Karpas-422 (cell line): ENCODE results near the gene THTPA. TPM values are rescaled to one million over a fixed set of nuclear protein-coding genes. Genes with fewer than 3 reads are reported as not detected.

ENCODE experiments used
- DNase-seq: peaks from one replicate; pipeline ENCODE4 v3.0.0-alpha.2; 2015
- H2AFZ ChIP-seq: fragments of 200-600 bp; sonication (generic); 2 replicates; pipeline ENCODE4 v1.6.1; 2014; ENCODE audit warnings: antibody characterized with exemption, low read length, mixed read lengths
- H3K27ac ChIP-seq: fragments of 200-600 bp; sonication (generic); 2 replicates; pipeline ENCODE4 v1.5.1; 2014; ENCODE audit warnings: mild to moderate bottlenecking, low read length, moderate library complexity
- H3K27me3 ChIP-seq: fragments of 200-600 bp; sonication (generic); 2 replicates; pipeline ENCODE4 v1.6.1; 2014; ENCODE audit warnings: low read length, mixed read lengths
- H3K36me3 ChIP-seq: fragments of 200-600 bp; sonication (generic); 2 replicates; pipeline ENCODE4 v1.6.1; 2014; ENCODE audit warnings: low read length, mixed read lengths; ENCODE audit not compliant: insufficient read depth
- H3K4me1 ChIP-seq: fragments of 200-600 bp; sonication (generic); 2 replicates; pipeline ENCODE4 v1.6.1; 2014; ENCODE audit warnings: mild to moderate bottlenecking, low read length, mixed read lengths
- H3K4me2 ChIP-seq: fragments of 200-600 bp; sonication (generic); 2 replicates; pipeline ENCODE4 v1.6.1; 2014; ENCODE audit warnings: low read length, low read depth, mild to moderate bottlenecking; ENCODE audit not compliant: poor library complexity, severe bottlenecking
- H3K4me3 ChIP-seq: fragments of 200-600 bp; sonication (generic); 2 replicates; pipeline ENCODE4 v1.5.1; 2014; ENCODE audit warnings: mild to moderate bottlenecking, antibody characterized with exemption, low read length, mixed read lengths
- H3K79me2 ChIP-seq: fragments of 200-600 bp; sonication (generic); 2 replicates; pipeline ENCODE4 v1.6.1; 2014; ENCODE audit warnings: mild to moderate bottlenecking, low read length, mixed read lengths
- H3K9ac ChIP-seq: fragments of 200-600 bp; sonication (generic); 2 replicates; pipeline ENCODE4 v1.6.0; 2014; ENCODE audit warnings: low read length
- H3K9me2 ChIP-seq: fragments of 200-600 bp; sonication (generic), shearing (Covaris generic); replicated peaks from 2 replicates; pipeline ENCODE4 v1.6.0; 2014; ENCODE audit warnings: mild to moderate bottlenecking, low read length, moderate library complexity; ENCODE audit not compliant: insufficient read depth
- H3K9me3 ChIP-seq: fragments of 300-700, 200-600 bp; sonication (generic); 2 replicates; pipeline ENCODE4 v1.6.1; 2014; ENCODE audit warnings: low read length, mixed read lengths
- H4K20me1 ChIP-seq: fragments of 200-600 bp; sonication (generic); 2 replicates; pipeline ENCODE4 v1.6.1; 2014; ENCODE audit warnings: mild to moderate bottlenecking, antibody characterized with exemption, low read length, low read depth; ENCODE audit not compliant: insufficient read depth
- total RNA-seq: library from RNA; depleted of rRNA; stranded (reverse); fragments of >200 nt; shearing (Covaris generic); gene quantifications from 2 replicates; pipeline ENCODE4 v1.2.3, GENCODE V29; 2014; ENCODE audit warnings: low replicate concordance

Gene THTPA
- total RNA-seq, 1 experiment from 2014 or later: 16.2 TPM

DNA sequence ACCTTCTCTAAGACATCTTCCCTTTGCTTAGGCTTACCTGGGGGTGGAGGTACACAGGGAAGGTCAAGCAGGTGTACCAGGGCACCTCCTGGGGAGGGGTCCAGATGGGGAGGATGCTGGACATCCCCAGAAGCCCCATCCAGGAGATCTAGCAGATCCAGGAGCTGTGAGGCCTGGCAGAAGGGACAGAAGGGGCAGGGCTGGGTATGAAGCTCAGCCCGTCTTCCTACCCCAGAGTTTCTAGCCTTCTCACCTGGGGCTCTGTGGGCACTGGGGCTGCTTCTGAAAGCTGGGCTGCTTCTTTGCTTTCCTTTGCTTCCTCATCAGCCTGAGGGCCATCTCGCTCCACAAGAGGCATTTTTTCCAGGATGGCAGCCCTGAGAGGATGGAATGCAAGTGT, 5.2 kb downstream of the THTPA start:
- Histone ChIP-seq H3K4me2 (no peak overlapping the region), H3K79me2 (peaks cover 42% of the 10 kb centered on the region), H3K36me3 (peaks cover 56% of the 10 kb centered on the region), H3K9me3 (no peaks in the 10 kb centered on the region), H3K9me2 (no peaks in the 10 kb centered on the region), H3K4me3 (no peak overlapping the region), H3K9ac (no peak overlapping the region), H3K27me3 (no peaks in the 10 kb centered on the region), H2AFZ (no peak overlapping the region), H4K20me1 (peaks cover 6% of the 10 kb centered on the region), H3K4me1 (peaks cover 27% of the 10 kb centered on the region), H3K27ac (no peak overlapping the region)
- no peak for DNase-seq

DNA sequence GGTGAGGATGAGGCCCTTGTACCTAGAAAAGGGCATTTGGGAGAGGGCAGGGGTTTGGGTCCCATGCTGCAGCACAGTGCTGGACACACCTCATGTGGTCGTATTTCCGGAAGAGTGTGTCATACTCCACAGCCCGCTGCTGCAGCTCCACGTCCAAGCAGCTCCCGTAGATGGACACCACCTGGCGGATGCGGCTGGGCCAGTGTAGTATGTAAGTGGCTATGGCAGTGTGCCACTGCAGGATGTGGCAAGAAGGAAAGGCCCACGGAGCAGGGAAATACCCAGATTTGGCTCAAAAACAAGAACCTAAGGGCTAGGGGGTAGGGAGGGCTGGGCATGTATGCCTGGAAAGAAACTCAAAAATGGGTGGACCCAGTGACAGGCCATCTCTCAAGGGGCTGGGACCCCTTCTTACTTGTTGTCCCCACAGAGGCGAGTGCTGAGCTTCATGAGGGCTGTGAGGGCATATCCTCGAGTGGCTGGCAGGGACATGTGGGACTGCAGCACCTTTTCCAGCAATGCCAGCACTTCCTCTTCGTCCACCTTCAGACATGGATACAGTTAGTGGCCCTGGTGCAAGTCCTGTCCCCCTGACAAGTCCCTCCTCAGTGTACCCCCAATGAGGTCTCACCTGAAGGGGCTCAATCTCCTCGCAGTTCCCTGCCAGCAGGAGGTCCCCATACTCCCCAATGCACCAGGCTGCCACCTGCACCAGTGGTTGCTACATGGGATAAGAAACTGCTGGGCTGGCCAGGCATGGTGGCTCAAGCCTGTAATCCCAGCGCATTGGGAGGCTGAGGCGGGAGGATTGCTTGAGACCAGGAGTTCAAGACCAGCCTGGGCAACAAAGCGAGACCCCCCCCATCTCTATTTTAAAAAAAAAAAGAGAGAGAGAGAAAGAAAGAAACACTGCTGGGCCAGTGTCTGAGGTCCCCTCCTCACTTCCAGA, 6.1 kb downstream of the THTPA start:
- Histone ChIP-seq H3K79me2 (peaks cover 42% of the 10 kb centered on the region), H3K27ac (no peak overlapping the region), H3K4me2 (no peak overlapping the region), H3K4me3 (no peak overlapping the region), H3K9me2 (no peaks in the 10 kb centered on the region), H3K4me1 (peaks cover 30% of the 10 kb centered on the region), H3K27me3 (no peaks in the 10 kb centered on the region), H2AFZ (no peak overlapping the region), H4K20me1 (peaks cover 6% of the 10 kb centered on the region), H3K36me3 (peaks cover 56% of the 10 kb centered on the region), H3K9ac (no peak overlapping the region), H3K9me3 (no peaks in the 10 kb centered on the region)
- DNase-seq: no peak

DNA sequence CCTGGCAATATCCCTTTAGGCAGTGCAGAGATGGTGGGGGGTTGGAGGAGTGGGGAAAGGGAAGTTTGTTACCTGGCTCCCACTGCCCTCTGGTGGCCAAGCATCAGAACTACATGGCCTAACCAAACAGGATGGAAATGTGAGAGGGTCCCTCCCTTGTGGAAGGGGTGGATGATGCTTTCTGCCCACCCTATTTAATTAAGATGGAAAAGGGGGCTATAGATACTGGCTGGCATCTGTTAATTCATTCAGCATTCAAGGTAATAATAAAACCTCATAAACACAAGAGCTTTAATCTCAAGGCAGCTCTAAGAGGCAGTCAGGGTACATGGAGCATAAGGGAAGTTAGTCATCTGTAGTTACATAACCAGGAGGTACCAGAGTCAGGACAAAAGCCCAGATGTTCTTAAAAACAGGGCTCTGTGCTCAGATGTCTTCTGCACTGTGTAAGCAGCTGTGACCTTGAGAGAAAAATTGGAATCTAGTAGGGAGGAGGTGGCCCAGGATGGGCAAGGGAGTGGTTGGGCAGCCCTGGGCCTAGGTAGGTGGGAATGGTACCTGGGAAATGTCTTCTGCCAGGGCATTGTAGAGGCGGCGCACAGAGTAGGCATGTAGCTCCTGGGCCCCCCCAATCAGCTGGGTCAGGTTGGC, 6.9 kb downstream of the THTPA start:
- Histone ChIP-seq H3K4me3 (no peak overlapping the region), H3K4me1 (peaks cover 25% of the 10 kb centered on the region), H4K20me1 (peaks cover 6% of the 10 kb centered on the region), H3K9me2 (no peaks in the 10 kb centered on the region), H3K4me2 (no peak overlapping the region), H2AFZ (no peak overlapping the region), H3K79me2 (peaks cover 36% of the 10 kb centered on the region), H3K27me3 (no peaks in the 10 kb centered on the region), H3K9ac (no peak overlapping the region), H3K36me3 (peaks cover 53% of the 10 kb centered on the region), H3K9me3 (no peaks in the 10 kb centered on the region), H3K27ac (no peak overlapping the region)
- peak; percentile 88 for DNase-seq

DNA sequence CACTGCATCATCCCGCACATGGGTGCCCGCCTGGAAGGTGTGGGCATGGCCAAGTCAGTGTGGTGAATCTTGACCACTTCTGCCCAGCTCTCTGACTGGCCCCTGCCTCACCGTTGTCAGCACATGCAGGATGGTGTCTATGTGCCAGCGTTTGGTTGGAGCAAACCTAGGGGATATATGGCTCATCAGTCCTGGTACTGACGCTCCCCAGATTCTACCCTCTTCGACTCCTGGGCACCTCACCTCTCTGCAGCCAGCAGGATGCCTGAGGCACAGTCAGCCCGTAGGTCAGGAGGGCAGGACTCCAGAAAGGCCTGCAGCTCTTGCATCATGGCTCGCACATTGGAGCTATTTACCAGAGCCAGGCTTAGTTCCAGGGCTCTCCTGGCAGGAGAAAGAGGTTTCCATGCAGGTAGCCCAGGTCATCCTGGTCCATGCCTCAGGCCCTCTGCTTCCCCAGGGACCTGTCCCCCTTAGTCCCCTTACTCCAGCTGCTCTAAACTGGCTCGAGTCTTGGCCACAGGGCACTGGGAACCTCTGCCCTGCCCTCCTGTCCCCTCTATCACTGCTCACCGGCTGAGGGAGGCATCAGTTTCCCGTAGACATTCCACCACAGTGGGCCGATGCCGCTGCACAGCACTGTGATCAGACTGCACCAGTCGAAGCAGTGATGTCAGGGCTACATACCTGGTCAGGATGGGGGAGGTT, 7.6 kb downstream of the THTPA start:
- peaks cover 6% of the 10 kb centered on the region for H4K20me1 ChIP-seq
- H3K9me3 ChIP-seq: no peaks in the 10 kb centered on the region
- H3K27me3 ChIP-seq: no peaks in the 10 kb centered on the region
- H3K36me3 ChIP-seq: peaks cover 46% of the 10 kb centered on the region; the same call in 1 of the 2 replicates
- H3K79me2 ChIP-seq: peaks cover 35% of the 10 kb centered on the region
- H3K9me2 ChIP-seq: no peaks in the 10 kb centered on the region
- peaks cover 25% of the 10 kb centered on the region for H3K4me1 ChIP-seq
- H3K9ac ChIP-seq: no peak overlapping the region
- no peak overlapping the region for H3K4me3 ChIP-seq
- no peak overlapping the region for H3K27ac ChIP-seq
- H2AFZ ChIP-seq: no peak overlapping the region
- DNase-seq: no peak
- no peak overlapping the region for H3K4me2 ChIP-seq

DNA sequence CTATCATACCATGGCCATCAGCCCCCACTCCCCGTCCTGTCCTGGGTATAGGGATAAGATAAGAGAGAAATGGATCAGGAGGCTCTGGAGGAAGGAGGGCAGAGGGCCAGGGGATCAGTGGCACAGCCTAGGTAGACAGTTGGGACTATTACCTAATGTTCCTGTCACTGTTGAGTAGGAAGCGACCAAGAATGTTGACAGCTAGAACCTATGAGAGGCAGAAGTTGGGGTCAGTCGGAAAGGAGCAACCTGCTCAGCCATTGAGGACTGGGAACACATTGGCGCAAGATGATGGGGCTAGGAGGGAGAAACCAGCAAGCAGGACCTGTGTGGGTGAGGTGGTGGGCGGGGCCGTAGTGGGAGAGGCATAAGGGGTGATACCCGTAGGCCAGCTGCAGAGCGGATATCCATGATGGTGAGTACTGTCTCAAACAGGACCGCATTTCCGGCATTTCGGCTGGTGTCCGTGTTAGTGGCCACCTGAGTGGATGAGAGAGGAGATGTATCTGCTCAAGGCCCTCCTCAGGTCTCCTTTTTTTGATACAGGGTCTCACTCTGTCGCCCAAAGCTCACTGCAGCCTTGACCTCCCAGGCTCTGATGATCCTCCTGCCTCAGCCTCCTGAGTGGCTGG, 8.2 kb downstream of the THTPA start:
- Histone ChIP-seq H3K4me3 (no peak overlapping the region), H3K36me3 (peaks cover 40% of the 10 kb centered on the region; the same call in 1 of the 2 replicates), H3K9me2 (no peaks in the 10 kb centered on the region), H3K79me2 (peaks cover 28% of the 10 kb centered on the region), H3K4me2 (no peak overlapping the region), H3K4me1 (peaks cover 27% of the 10 kb centered on the region), H3K9me3 (no peaks in the 10 kb centered on the region), H3K27ac (no peak overlapping the region), H4K20me1 (peaks cover 1% of the 10 kb centered on the region), H3K27me3 (no peaks in the 10 kb centered on the region), H2AFZ (no peak overlapping the region), H3K9ac (no peak overlapping the region)
- no peak for DNase-seq

DNA sequence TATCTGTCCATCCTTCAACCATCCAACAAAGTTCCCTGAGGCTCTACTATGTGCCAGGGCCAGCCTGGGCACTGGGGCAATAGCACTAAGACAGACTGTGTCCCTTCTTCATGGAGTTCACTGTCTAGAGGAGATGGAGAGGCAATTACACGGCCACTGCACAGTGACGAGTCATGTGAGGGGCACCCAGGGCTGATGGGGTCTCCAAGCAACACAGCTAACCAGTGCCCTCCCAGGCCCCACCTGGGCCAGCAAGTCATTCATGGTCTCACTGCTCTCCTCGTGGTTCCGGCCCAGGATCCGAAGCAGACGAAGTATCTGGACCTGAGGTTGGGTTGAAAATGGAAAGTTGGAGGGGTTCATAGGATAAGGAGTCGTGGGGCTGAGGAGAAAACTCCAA, 8.8 kb downstream of the THTPA start:
- H3K4me3 ChIP-seq: no peak overlapping the region
- no peak for DNase-seq
- no peaks in the 10 kb centered on the region for H3K9me2 ChIP-seq
- H3K9me3 ChIP-seq: no peaks in the 10 kb centered on the region
- no peak overlapping the region for H3K4me2 ChIP-seq
- H3K9ac ChIP-seq: no peak overlapping the region
- no peak overlapping the region for H2AFZ ChIP-seq
- no peaks in the 10 kb centered on the region; the same call in 1 of the 2 replicates for H4K20me1 ChIP-seq
- H3K27ac ChIP-seq: no peak overlapping the region
- no peaks in the 10 kb centered on the region for H3K27me3 ChIP-seq
- H3K36me3 ChIP-seq: peaks cover 36% of the 10 kb centered on the region; the same call in 1 of the 2 replicates
- peaks cover 24% of the 10 kb centered on the region for H3K79me2 ChIP-seq
- H3K4me1 ChIP-seq: peaks cover 32% of the 10 kb centered on the region

DNA sequence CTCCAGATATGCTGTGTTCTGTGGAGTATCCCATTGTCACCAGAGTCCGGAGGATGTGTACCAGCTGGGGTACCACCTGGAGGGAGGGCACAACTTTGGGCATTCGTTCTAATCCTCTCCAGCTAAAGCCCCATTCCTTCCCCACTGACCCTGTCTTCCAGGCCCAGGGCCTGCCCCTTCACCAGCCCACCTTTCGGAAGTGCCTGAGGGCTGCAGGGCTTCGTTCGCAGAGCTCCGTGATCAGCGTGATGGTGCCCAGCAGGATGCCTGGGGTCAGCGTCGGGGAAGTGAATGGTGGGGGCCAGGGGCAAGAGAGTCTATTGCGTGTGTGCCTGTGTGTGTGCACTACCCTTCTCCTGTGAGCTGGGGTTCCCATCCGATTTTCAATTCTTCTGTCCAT, 9.6 kb downstream of the THTPA start:
- no peak for DNase-seq
- H3K36me3 ChIP-seq: peaks cover 31% of the 10 kb centered on the region; the same call in 1 of the 2 replicates

More for the DNA sequence above, 9.6 kb downstream of the THTPA start:
- no peak overlapping the region for H3K4me3 ChIP-seq
- no peaks in the 10 kb centered on the region for H3K27me3 ChIP-seq
- H3K27ac ChIP-seq: no peak overlapping the region
- H4K20me1 ChIP-seq: no peaks in the 10 kb centered on the region; the same call in 1 of the 2 replicates
- no peaks in the 10 kb centered on the region for H3K9me2 ChIP-seq
- no peaks in the 10 kb centered on the region for H3K9me3 ChIP-seq
- H3K9ac ChIP-seq: peak overlapping the region; percentile 87; the same call in 1 of the 2 replicates
- H2AFZ ChIP-seq: no peak overlapping the region
- H3K79me2 ChIP-seq: peaks cover 23% of the 10 kb centered on the region
- H3K4me1 ChIP-seq: peaks cover 34% of the 10 kb centered on the region
- H3K4me2 ChIP-seq: no peak overlapping the region
